Sigmoid colon (tissue), 4 donors: ENCODE measurements around the gene RAD17.

Experiments used
- CTCF ChIP-seq, 4 experiments: fragments of 450-650 bp in 3 of 4; fragments of 200-600 bp in 1 of 4; IDR thresholded peaks; one replicate each; pipeline ENCODE4 v1.5.1; 2016 to 2019; ENCODE audit warnings: antibody characterized with exemption in 4 of 4, mild to moderate bottlenecking in 3 of 4, moderate library complexity in 2 of 4
- EP300 ChIP-seq, 4 donors: sonication (generic); formaldehyde crosslinking; IDR thresholded peaks; one replicate each; pipeline ENCODE4 v1.6.1; 2017; ENCODE audit warnings: antibody characterized with exemption in 4 of 4
- POLR2A ChIP-seq, 2 donors: fragments of 450-650 bp; IDR thresholded peaks; one replicate each; pipeline ENCODE4 v1.6.1; 2016; ENCODE audit warnings: antibody characterized with exemption in 2 of 2, mild to moderate bottlenecking in 2 of 2, moderate library complexity in 2 of 2

GRCh38 chr5:69416699-69417098 lies 47.1 kb downstream of the RAD17 start:
- no peak for TF ChIP-seq CTCF (IDR thresholded peaks at IDR 0.05)
- no peak for TF ChIP-seq EP300 (IDR thresholded peaks at IDR 0.05)
- no peak for TF ChIP-seq POLR2A (IDR thresholded peaks at IDR 0.05)
